Stomach smooth muscle (tissue), 2 donors: ENCODE data around the gene MAP3K2.

Experiments
- H3K27ac ChIP-seq: one replicate; pipeline ENCODE4 v1.7.0; 2013; ENCODE audit warnings: mild to moderate bottlenecking, low read length, inconsistent platforms
- H3K27me3 ChIP-seq, 2 donors: one replicate each; pipeline ENCODE4 v1.7.0; 2013; ENCODE audit warnings: low read length in 2 of 2; ENCODE audit not compliant: insufficient read depth in 2 of 2, control insufficient read depth in 1 of 2
- H3K36me3 ChIP-seq, 2 donors: one replicate each; pipeline ENCODE4 v1.7.0; 2013; ENCODE audit warnings: low read length in 2 of 2; ENCODE audit not compliant: control insufficient read depth in 2 of 2, insufficient read depth in 2 of 2
- H3K4me1 ChIP-seq: one replicate; pipeline ENCODE4 v1.7.0; 2013; ENCODE audit warnings: low read length; ENCODE audit not compliant: control insufficient read depth, insufficient read depth
- H3K4me3 ChIP-seq, 2 donors: one replicate each; pipeline ENCODE4 v1.7.0; 2013; ENCODE audit warnings: low read length in 2 of 2
- H3K9ac ChIP-seq, 2 donors: one replicate each; pipeline ENCODE4 v1.7.0; 2013; ENCODE audit warnings: low read length in 2 of 2, mild to moderate bottlenecking in 1 of 2
- H3K9me3 ChIP-seq, 2 donors: one replicate each; pipeline ENCODE4 v1.7.0; 2013; ENCODE audit warnings: low read length in 2 of 2; ENCODE audit not compliant: control insufficient read depth in 2 of 2
- donor health status: healthy.
- donor health status: Pancreatic carcinoma.

The MAP3K2 gene

GRCh38 chr2:127392828-127393578 lies 5.2 kb upstream of the MAP3K2 start:
- Histone ChIP-seq H3K36me3 (no peaks in the 10 kb centered on the region), H3K27ac (no peak overlapping the region), H3K4me1 (peaks cover 11% of the 10 kb centered on the region), H3K4me3 (no peak overlapping the region), H3K27me3 (no peaks in the 10 kb centered on the region), H3K9ac (no peak overlapping the region), H3K9me3 (no peaks in the 10 kb centered on the region)

DNA sequence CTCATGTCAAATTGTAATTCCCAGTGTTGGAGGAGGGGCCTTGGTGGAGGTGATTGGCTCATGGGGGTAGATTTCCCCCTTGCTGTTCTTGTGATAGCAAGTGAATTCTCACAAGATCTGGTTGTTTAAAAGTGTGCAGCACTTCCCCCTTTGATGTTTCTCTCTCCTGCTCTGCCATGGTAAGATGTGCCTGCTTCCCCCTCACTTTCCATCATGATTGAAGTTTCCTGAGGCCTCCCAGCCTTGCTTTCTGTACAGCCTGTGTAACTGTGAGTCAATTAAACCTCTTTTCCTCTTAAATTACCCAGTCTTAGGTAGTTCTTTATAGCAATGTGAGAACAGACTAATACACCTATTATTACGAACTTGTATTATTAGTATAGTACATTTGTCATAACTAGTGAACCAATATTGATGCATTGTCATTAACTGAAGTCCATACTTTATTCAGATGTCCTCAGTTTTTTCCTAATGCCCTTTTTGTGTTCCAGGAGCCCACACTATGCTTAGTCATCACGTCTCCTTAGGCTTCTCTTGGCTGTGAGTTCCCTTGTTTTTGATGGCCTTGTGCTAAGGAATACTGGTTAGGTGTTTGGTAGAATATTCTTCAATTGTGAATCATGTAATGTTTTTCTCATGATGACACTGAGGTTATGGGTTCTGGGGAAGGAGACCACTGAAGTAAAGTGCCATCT lies 4.5 kb upstream of the MAP3K2 start:
- H3K36me3 ChIP-seq = no peaks in the 10 kb centered on the region
- no peak overlapping the region for H3K27ac ChIP-seq
- H3K4me3 ChIP-seq = no peak overlapping the region
- no peaks in the 10 kb centered on the region for H3K27me3 ChIP-seq
- H3K9ac ChIP-seq = no peak overlapping the region
- peaks cover 8% of the 10 kb centered on the region for H3K4me1 ChIP-seq
- no peaks in the 10 kb centered on the region for H3K9me3 ChIP-seq

DNA sequence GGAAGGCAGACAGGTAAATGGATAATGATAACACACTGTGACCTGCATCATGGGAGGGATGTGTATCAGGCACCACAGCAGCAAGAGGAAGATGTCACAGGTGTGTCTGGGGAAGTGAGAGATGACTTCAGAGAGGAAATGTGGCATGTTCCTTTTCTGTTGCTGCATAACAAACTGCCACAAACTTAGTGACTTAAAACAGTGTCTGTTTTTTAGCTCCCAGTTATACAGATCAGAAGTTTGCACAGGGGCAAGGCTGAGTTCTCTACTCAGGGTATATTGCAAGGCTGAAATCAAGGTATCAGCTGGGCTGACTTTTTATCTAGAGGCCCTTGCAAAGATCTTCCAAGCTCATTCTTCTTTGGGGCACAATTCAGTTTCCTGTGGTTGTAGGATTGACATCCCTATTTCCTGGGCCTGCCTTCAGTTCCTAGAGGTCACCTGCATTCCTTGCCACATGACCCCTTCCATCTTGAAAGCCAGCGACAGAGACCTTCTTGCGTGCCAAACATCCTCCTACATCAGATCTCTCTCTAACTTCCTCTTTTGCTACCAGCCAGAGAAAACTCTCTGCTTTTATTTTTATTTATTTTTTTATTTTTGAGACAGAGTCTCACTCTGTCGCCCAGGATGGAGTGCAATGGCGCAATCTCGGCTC lies 2.1 kb upstream of the MAP3K2 start:
- no peak overlapping the region for H3K9ac ChIP-seq
- no peaks in the 10 kb centered on the region for H3K36me3 ChIP-seq
- no peaks in the 10 kb centered on the region for H3K27me3 ChIP-seq
- H3K4me1 ChIP-seq = peaks cover 8% of the 10 kb centered on the region
- no peak overlapping the region for H3K27ac ChIP-seq
- no peaks in the 10 kb centered on the region for H3K9me3 ChIP-seq
- no peak overlapping the region for H3K4me3 ChIP-seq

GRCh38 chr2:127388423-127389164 lies 819 bp upstream of the MAP3K2 start:
- peak overlapping the region; percentile 65 to 83 for H3K4me3 ChIP-seq
- peak overlapping the region; percentile 76 to 93 for H3K9ac ChIP-seq
- H3K27me3 ChIP-seq = no peaks in the 10 kb centered on the region
- no peaks in the 10 kb centered on the region for H3K36me3 ChIP-seq
- no peaks in the 10 kb centered on the region for H3K9me3 ChIP-seq
- peaks cover 8% of the 10 kb centered on the region for H3K4me1 ChIP-seq
- H3K27ac ChIP-seq = peak overlapping the region; percentile 90

GRCh38 chr2:127386764-127387654 lies 766 bp downstream of the MAP3K2 start:
- H3K4me1 ChIP-seq = peaks cover 8% of the 10 kb centered on the region
- H3K36me3 ChIP-seq = no peaks in the 10 kb centered on the region
- peak overlapping the region; percentile 83 to 91 for H3K9ac ChIP-seq
- no peaks in the 10 kb centered on the region for H3K9me3 ChIP-seq
- peak overlapping the region; percentile 98 for H3K27ac ChIP-seq
- H3K4me3 ChIP-seq = peak overlapping the region; percentile 67 to 81
- no peaks in the 10 kb centered on the region for H3K27me3 ChIP-seq

- no peaks in the 10 kb centered on the region for H3K9me3 ChIP-seq
- peaks cover 8% of the 10 kb centered on the region for H3K4me1 ChIP-seq
- H3K36me3 ChIP-seq = no peaks in the 10 kb centered on the region
- H3K27me3 ChIP-seq = no peaks in the 10 kb centered on the region
- H3K4me3 ChIP-seq = peak overlapping the region in 1 of 2 donors; percentile 81
- no peak overlapping the region for H3K9ac ChIP-seq
- no peak overlapping the region for H3K27ac ChIP-seq
Measured at GRCh38 chr2:127386246-127386645, 1.5 kb downstream of the MAP3K2 start.

GRCh38 chr2:127384529-127384928 lies 3.2 kb downstream of the MAP3K2 start:
- Histone ChIP-seq H3K4me1 (peaks cover 8% of the 10 kb centered on the region), H3K4me3 (no peak overlapping the region), H3K36me3 (no peaks in the 10 kb centered on the region), H3K27me3 (no peaks in the 10 kb centered on the region), H3K9ac (no peak overlapping the region), H3K9me3 (no peaks in the 10 kb centered on the region), H3K27ac (no peak overlapping the region)

- no peaks in the 10 kb centered on the region for H3K4me1 ChIP-seq
- no peaks in the 10 kb centered on the region for H3K9me3 ChIP-seq
- no peak overlapping the region for H3K27ac ChIP-seq
- H3K4me3 ChIP-seq = no peak overlapping the region
- no peaks in the 10 kb centered on the region for H3K27me3 ChIP-seq
- no peaks in the 10 kb centered on the region for H3K36me3 ChIP-seq
- H3K9ac ChIP-seq = no peak overlapping the region
Measured at GRCh38 chr2:127382831-127383230, 4.9 kb downstream of the MAP3K2 start.

- no peak overlapping the region for H3K9ac ChIP-seq
- H3K4me1 ChIP-seq = no peaks in the 10 kb centered on the region
Measured at GRCh38 chr2:127381762-127382161, 6.0 kb downstream of the MAP3K2 start.

More at GRCh38 chr2:127381762-127382161, 6.0 kb downstream of the MAP3K2 start:
- H3K36me3 ChIP-seq = no peaks in the 10 kb centered on the region
- no peak overlapping the region for H3K4me3 ChIP-seq
- H3K27me3 ChIP-seq = no peaks in the 10 kb centered on the region
- no peaks in the 10 kb centered on the region for H3K9me3 ChIP-seq
- no peak overlapping the region for H3K27ac ChIP-seq
